ENCODE data around the gene KCNH4.

DNA sequence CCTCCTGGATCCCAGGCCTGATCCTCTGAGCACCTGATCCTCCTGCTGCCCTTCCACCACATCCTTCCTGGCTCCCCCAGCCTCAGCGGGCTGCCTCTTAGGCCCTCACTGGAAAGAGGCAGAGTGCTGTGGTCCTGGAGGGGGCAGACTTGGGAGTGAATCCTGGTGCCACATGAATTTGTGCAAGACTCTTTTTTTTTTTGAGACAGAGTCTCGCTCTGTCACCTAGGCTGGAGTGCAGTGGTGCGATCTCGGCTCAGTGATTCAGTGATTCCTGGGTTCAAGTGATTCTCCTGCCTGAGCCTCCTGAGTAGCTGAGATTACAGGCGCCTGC, 10.3 kb upstream of the KCNH4 start:
- TF ChIP-seq CTCF (IDR thresholded peaks at IDR 0.05) (no peak), SP1 (CRISPR knock-in tag; conservative IDR thresholded peaks at IDR 0.05) (no peak), PRDM15 (CRISPR knock-in tag; IDR thresholded peaks at IDR 0.05) (no peak), TEAD1 (CRISPR knock-in tag; IDR thresholded peaks at IDR 0.05) (no peak), GTF2I (CRISPR knock-in tag; conservative IDR thresholded peaks at IDR 0.05) (no peak), NR2C2 (CRISPR knock-in tag; IDR thresholded peaks at IDR 0.05) (no peak), ZNF121 (CRISPR knock-in tag; IDR thresholded peaks at IDR 0.05) (no peak)
- TF ChIP-seq, protein P1, sequence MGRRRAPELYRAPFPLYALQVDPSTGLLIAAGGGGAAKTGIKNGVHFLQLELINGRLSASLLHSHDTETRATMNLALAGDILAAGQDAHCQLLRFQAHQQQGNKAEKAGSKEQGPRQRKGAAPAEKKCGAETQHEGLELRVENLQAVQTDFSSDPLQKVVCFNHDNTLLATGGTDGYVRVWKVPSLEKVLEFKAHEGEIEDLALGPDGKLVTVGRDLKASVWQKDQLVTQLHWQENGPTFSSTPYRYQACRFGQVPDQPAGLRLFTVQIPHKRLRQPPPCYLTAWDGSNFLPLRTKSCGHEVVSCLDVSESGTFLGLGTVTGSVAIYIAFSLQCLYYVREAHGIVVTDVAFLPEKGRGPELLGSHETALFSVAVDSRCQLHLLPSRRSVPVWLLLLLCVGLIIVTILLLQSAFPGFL (CRISPR knock-in tag; IDR thresholded peaks at IDR 0.05; ENCODE audit: borderline replicate concordance) = no peak
- TF ChIP-seq, protein P2, sequence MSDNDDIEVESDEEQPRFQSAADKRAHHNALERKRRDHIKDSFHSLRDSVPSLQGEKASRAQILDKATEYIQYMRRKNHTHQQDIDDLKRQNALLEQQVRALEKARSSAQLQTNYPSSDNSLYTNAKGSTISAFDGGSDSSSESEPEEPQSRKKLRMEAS (CRISPR knock-in tag; IDR thresholded peaks at IDR 0.05) = no peak
- TF ChIP-seq, protein P3, sequence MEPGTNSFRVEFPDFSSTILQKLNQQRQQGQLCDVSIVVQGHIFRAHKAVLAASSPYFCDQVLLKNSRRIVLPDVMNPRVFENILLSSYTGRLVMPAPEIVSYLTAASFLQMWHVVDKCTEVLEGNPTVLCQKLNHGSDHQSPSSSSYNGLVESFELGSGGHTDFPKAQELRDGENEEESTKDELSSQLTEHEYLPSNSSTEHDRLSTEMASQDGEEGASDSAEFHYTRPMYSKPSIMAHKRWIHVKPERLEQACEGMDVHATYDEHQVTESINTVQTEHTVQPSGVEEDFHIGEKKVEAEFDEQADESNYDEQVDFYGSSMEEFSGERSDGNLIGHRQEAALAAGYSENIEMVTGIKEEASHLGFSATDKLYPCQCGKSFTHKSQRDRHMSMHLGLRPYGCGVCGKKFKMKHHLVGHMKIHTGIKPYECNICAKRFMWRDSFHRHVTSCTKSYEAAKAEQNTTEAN (CRISPR knock-in tag; IDR thresholded peaks at IDR 0.05) = no peak

Data from WTC11 (cell line).